ENCODE data around the gene TTC5. TPM values are rescaled to one million over a fixed set of nuclear protein-coding genes. Genes with fewer than 3 reads are reported as not detected.
"Not testable (repeated sequence)": the region's sequence is repeated elsewhere in the genome, so short reads cannot be mapped to it uniquely, and the experiment has no call there.

Gene TTC5
- total RNA-seq, 1 experiment from 2014 or later = 20.6 TPM

DNA sequence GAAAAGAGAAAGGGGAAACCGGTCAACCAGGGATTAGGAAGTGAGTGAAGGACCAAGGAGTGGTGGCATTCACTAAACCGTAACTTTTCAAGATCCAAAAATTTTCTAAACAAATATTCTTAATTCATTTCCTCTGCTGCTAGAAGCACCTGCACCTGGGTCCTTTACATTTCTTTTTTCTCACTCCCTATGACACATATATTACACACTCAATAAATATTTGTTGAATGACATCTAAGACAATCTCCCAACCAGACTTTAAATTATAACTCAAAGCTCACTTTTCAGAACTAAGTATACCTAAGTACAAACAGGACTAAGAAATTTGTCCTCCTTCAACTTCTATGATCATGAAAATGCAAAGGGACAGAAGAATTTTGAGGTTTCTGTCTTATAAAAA is 11.1 kb downstream of the TTC5 start:
- H2AFZ ChIP-seq (ENCODE audit: low read length) = no peak overlapping the region
- TF ChIP-seq, protein P1, sequence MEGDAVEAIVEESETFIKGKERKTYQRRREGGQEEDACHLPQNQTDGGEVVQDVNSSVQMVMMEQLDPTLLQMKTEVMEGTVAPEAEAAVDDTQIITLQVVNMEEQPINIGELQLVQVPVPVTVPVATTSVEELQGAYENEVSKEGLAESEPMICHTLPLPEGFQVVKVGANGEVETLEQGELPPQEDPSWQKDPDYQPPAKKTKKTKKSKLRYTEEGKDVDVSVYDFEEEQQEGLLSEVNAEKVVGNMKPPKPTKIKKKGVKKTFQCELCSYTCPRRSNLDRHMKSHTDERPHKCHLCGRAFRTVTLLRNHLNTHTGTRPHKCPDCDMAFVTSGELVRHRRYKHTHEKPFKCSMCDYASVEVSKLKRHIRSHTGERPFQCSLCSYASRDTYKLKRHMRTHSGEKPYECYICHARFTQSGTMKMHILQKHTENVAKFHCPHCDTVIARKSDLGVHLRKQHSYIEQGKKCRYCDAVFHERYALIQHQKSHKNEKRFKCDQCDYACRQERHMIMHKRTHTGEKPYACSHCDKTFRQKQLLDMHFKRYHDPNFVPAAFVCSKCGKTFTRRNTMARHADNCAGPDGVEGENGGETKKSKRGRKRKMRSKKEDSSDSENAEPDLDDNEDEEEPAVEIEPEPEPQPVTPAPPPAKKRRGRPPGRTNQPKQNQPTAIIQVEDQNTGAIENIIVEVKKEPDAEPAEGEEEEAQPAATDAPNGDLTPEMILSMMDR (conservative IDR thresholded peaks at IDR 0.05) = no peak
- no peak overlapping the region for H3K4ac ChIP-seq (ENCODE audit: low read depth, low read length)
- no peaks in the 10 kb centered on the region for H3K9me3 Mint-ChIP-seq
- H3K56ac ChIP-seq (ENCODE audit: insufficient read length, low read depth, low read length) = no peak overlapping the region
- no peak for DNase-seq
- no peak overlapping the region for H4K5ac ChIP-seq (ENCODE audit: insufficient read length, low read depth, low read length)
- WGBS (ENCODE audit: extremely low coverage, insufficient read length, low lambda C conversion rate) = no CpG with 5 or more reads among the region's 2 CpGs
- no peak overlapping the region for H2AK5ac ChIP-seq (ENCODE audit: insufficient read length, low read length)
- no peaks in the 10 kb centered on the region for H4K20me1 ChIP-seq (ENCODE audit: control insufficient read depth, insufficient read depth, insufficient read length)
- H3K27me3 ChIP-seq (ENCODE audit: insufficient read depth, low read length) = no peaks in the 10 kb centered on the region
- no peak overlapping the region for H3K18ac ChIP-seq (ENCODE audit: insufficient read length, low read depth, low read length)
- H2BK20ac ChIP-seq (ENCODE audit: low read depth, low read length, poor library complexity, severe bottlenecking) = no peak overlapping the region
- H2BK120ac ChIP-seq (ENCODE audit: low read depth, low read length, poor library complexity, severe bottlenecking) = no peak overlapping the region
- H3K9me3 ChIP-seq (ENCODE audit: control insufficient read depth, low read depth, low read length) = no peaks in the 10 kb centered on the region
- no peak overlapping the region for H2BK5ac ChIP-seq (ENCODE audit: insufficient read length, low read length)
- H3K36me3 Mint-ChIP-seq (ENCODE audit: insufficient read depth in 1 of 3, low read depth in 3 of 3) = peaks cover 21 to 57% (median 54%) of the 10 kb centered on the region in 3 experiments
- no peak overlapping the region for H3T11ph ChIP-seq (ENCODE audit: low read length)
- H3K79me1 ChIP-seq (ENCODE audit: insufficient read depth, low read depth, low read length, poor library complexity, severe bottlenecking) = no peaks in the 10 kb centered on the region
- no peak overlapping the region for H2BK15ac ChIP-seq (ENCODE audit: low read depth, low read length)
- no peak overlapping the region for H4K91ac ChIP-seq (ENCODE audit: insufficient read length, low read depth, low read length)
- no peak overlapping the region for H3K4me3 Mint-ChIP-seq
- H2BK12ac ChIP-seq (ENCODE audit: insufficient read length, low read depth, low read length) = no peak overlapping the region
- no peak overlapping the region for H3K27ac ChIP-seq (ENCODE audit: insufficient read length, low read depth, low read length)
- H3K27ac Mint-ChIP-seq = no peak overlapping the region
- H3K4me1 ChIP-seq (ENCODE audit: insufficient read depth, low read length) = no peaks in the 10 kb centered on the region
- no peak overlapping the region for H4K8ac ChIP-seq (replicated peaks; ENCODE audit: insufficient read length, low read depth, low read length)
- no peaks in the 10 kb centered on the region for H3K4me1 Mint-ChIP-seq
- no peaks in the 10 kb centered on the region for H3K23me2 ChIP-seq (ENCODE audit: insufficient read length, low read depth, low read length, poor library complexity, severe bottlenecking)
- H3K14ac ChIP-seq (ENCODE audit: insufficient read depth, low read length) = no peak overlapping the region
- H3K4me2 ChIP-seq (ENCODE audit: insufficient read depth, insufficient read length, low read length) = no peak overlapping the region
- H3K23ac ChIP-seq (ENCODE audit: insufficient read length, low read depth, low read length) = no peak overlapping the region
- no peaks in the 10 kb centered on the region for H3K27me3 Mint-ChIP-seq (ENCODE audit: low read depth)
- H3K79me2 ChIP-seq (ENCODE audit: insufficient read depth, low read length) = no peaks in the 10 kb centered on the region
- H3K9ac ChIP-seq (ENCODE audit: extremely low read depth, insufficient read length, low read length) = no peak overlapping the region

DNA sequence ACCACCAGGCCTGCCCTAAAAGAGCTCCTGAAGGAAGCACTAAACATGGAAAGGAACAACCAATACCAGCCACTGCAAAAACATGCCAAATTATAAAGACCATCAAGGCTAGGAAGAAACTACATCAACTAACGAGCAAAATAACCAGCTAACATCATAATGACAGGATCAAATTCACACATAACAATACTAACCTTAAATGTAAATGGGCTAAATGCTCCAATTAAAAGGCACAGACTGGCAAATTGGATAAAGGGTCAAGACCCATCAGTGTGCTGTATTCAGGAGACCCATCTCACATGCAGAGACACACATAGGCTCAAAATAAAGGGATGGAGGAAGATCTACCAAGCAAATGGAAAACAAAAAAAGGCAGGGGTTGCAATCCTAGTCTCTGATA is 23.8 kb downstream of the TTC5 start:
- H2BK5ac ChIP-seq (ENCODE audit: insufficient read length, low read length); H3K9me3 ChIP-seq (ENCODE audit: control insufficient read depth, low read depth, low read length); H3K56ac ChIP-seq (ENCODE audit: insufficient read length, low read depth, low read length); H2AK5ac ChIP-seq (ENCODE audit: insufficient read length, low read length); H3K4me1 ChIP-seq (ENCODE audit: insufficient read depth, low read length); H4K5ac ChIP-seq (ENCODE audit: insufficient read length, low read depth, low read length); H3K14ac ChIP-seq (ENCODE audit: insufficient read depth, low read length); H2BK120ac ChIP-seq (ENCODE audit: low read depth, low read length, poor library complexity, severe bottlenecking); H3T11ph ChIP-seq (ENCODE audit: low read length); H2BK12ac ChIP-seq (ENCODE audit: insufficient read length, low read depth, low read length); H3K23me2 ChIP-seq (ENCODE audit: insufficient read length, low read depth, low read length, poor library complexity, severe bottlenecking); H3K4me2 ChIP-seq (ENCODE audit: insufficient read depth, insufficient read length, low read length); H2BK20ac ChIP-seq (ENCODE audit: low read depth, low read length, poor library complexity, severe bottlenecking); H3K27me3 Mint-ChIP-seq (ENCODE audit: low read depth); H3K23ac ChIP-seq (ENCODE audit: insufficient read length, low read depth, low read length); H3K27ac ChIP-seq (ENCODE audit: insufficient read length, low read depth, low read length); H3K4me3 Mint-ChIP-seq; H3K27ac Mint-ChIP-seq; H4K8ac ChIP-seq (replicated peaks; ENCODE audit: insufficient read length, low read depth, low read length); DNase-seq; H3K27me3 ChIP-seq (ENCODE audit: insufficient read depth, low read length); H4K20me1 ChIP-seq (ENCODE audit: control insufficient read depth, insufficient read depth, insufficient read length); H3K4me1 Mint-ChIP-seq; H3K9ac ChIP-seq (ENCODE audit: extremely low read depth, insufficient read length, low read length); H4K91ac ChIP-seq (ENCODE audit: insufficient read length, low read depth, low read length); H3K4ac ChIP-seq (ENCODE audit: low read depth, low read length); H3K18ac ChIP-seq (ENCODE audit: insufficient read length, low read depth, low read length); H2BK15ac ChIP-seq (ENCODE audit: low read depth, low read length); H3K79me1 ChIP-seq (ENCODE audit: insufficient read depth, low read depth, low read length, poor library complexity, severe bottlenecking); H2AFZ ChIP-seq (ENCODE audit: low read length); H3K79me2 ChIP-seq (ENCODE audit: insufficient read depth, low read length): not testable (repeated sequence)
- peaks cover 58 to 60% of the 10 kb centered on the region in 2 experiments for H3K9me3 Mint-ChIP-seq
- WGBS (ENCODE audit: extremely low coverage, insufficient read length, low lambda C conversion rate) = no CpG with 5 or more reads among the region's 1 CpG
- peaks cover 59 to 80% (median 75%) of the 10 kb centered on the region in 3 experiments for H3K36me3 Mint-ChIP-seq (ENCODE audit: insufficient read depth in 1 of 3, low read depth in 3 of 3)

Data from H9 (cell line).